HepG2 (cell line): ENCODE data around the gene SF3A2. TPM values are rescaled to one million over a fixed set of nuclear protein-coding genes. Genes with fewer than 3 reads are reported as not detected.

ENCODE experiments used
- ARID5B ChIP-seq: IDR thresholded peaks from 2 replicates; pipeline ENCODE4 v1.4.0; 2020; ENCODE audit warnings: mild to moderate bottlenecking, missing genetic modification reagents
- ARNT2 ChIP-seq: sonication (generic); formaldehyde crosslinking; IDR thresholded peaks from 2 replicates; pipeline ENCODE4 v1.8.0; 2022; ENCODE audit warnings: mild to moderate bottlenecking, low read depth, missing genetic modification reagents, moderate library complexity
- FOXO4 ChIP-seq: sonication (generic); formaldehyde crosslinking; conservative IDR thresholded peaks from 2 replicates; pipeline ENCODE4 v1.8.1; 2023; ENCODE audit warnings: missing genetic modification reagents
- GRHL1 ChIP-seq: sonication (generic); formaldehyde crosslinking; conservative IDR thresholded peaks from 2 replicates; pipeline ENCODE4 v1.8.0; 2022; ENCODE audit warnings: missing genetic modification reagents
- HMGA1 ChIP-seq: sonication (generic); formaldehyde crosslinking; conservative IDR thresholded peaks from 2 replicates; pipeline ENCODE4 v1.4.0; 2020; ENCODE audit warnings: missing genetic modification reagents
- KLF16 ChIP-seq, 2 experiments: sonication (generic) in 1 of 2; formaldehyde crosslinking in 1 of 2; IDR thresholded peaks; 2 replicates each; pipeline versions ENCODE4 v1.6.1 to v1.8.0; 2016 to 2023; ENCODE audit warnings: missing genetic modification reagents in 2 of 2, missing compliant biosample characterization in 1 of 2
- MYC ChIP-seq: sonication (generic); formaldehyde crosslinking; IDR thresholded peaks from 2 replicates; pipeline ENCODE4 v1.9.0; 2021; ENCODE audit warnings: missing genetic modification reagents, borderline replicate concordance
- NFKBIZ ChIP-seq: IDR thresholded peaks from 2 replicates; pipeline ENCODE4 v1.6.1; 2018; ENCODE audit warnings: missing genetic modification reagents, missing compliant biosample characterization
- PHF20 ChIP-seq: sonication (generic); formaldehyde crosslinking; IDR thresholded peaks from 2 replicates; pipeline ENCODE4 v1.5.0; 2020; ENCODE audit warnings: mild to moderate bottlenecking, missing genetic modification reagents
- PRMT3 ChIP-seq: sonication (generic); formaldehyde crosslinking; IDR thresholded peaks from 2 replicates; pipeline ENCODE4 v1.8.1; 2022; ENCODE audit warnings: low read depth, mild to moderate bottlenecking, moderate library complexity, missing genetic modification reagents, borderline replicate concordance
- RARA ChIP-seq: IDR thresholded peaks from 2 replicates; pipeline ENCODE4 v1.6.1; 2016; ENCODE audit warnings: missing genetic modification reagents, missing compliant biosample characterization
- REST ChIP-seq, 2 experiments: IDR thresholded peaks; 2 replicates each; pipeline ENCODE4 v1.6.1; 2011 to 2012; ENCODE audit warnings: low read length in 2 of 2, borderline replicate concordance in 1 of 2, low read depth in 1 of 2, mild to moderate bottlenecking in 1 of 2, moderate library complexity in 1 of 2
- SP2 ChIP-seq: sonication (generic); formaldehyde crosslinking; IDR thresholded peaks from 2 replicates; pipeline ENCODE4 v1.5.1; 2020; ENCODE audit warnings: mild to moderate bottlenecking, missing genetic modification reagents
- SP5 ChIP-seq: IDR thresholded peaks from 2 replicates; pipeline ENCODE4 v1.6.1; 2016; ENCODE audit warnings: low read depth, borderline replicate concordance
- ZBTB7B ChIP-seq: sonication (generic); formaldehyde crosslinking; IDR thresholded peaks from 2 replicates; pipeline ENCODE4 v1.4.0; 2020; ENCODE audit warnings: missing genetic modification reagents
- ZNF136 ChIP-seq: sonication (generic); formaldehyde crosslinking; IDR thresholded peaks from 2 replicates; pipeline ENCODE4 v1.8.1; 2022; ENCODE audit warnings: low read depth, mild to moderate bottlenecking, moderate library complexity, missing genetic modification reagents
- ZNF503 ChIP-seq: sonication (generic); formaldehyde crosslinking; IDR thresholded peaks from 2 replicates; pipeline ENCODE4 v1.4.0; 2020; ENCODE audit warnings: missing genetic modification reagents
- polyA plus RNA-seq, 8 experiments: library from polyadenylated mRNA; depleted of rRNA in 3 of 8; stranded (reverse) in 7 of 8; unstranded in 1 of 8; fragments of >200 nt; fragmentation: Illumina TruSeq in 4 of 8; extraction: Trizol in 4 of 8; gene quantifications; 2 replicates each; pipeline versions ENCODE4 v1.2.1 to v1.2.3, GENCODE V29; 2011 to 2016; ENCODE audit warnings: low read depth in 4 of 8, missing spikeins in 1 of 8, mixed read lengths in 1 of 8; ENCODE audit not compliant: insufficient read depth in 1 of 8
- total RNA-seq, 5 experiments: library from RNA; depleted of rRNA; stranded (reverse); fragments of >200 nt; fragmentation: Illumina TruSeq; extraction: Trizol; gene quantifications; 2 replicates each; pipeline ENCODE4 v1.2.3, GENCODE V29; 2016; ENCODE audit warnings: low read depth in 1 of 5

The SF3A2 gene
- total and polyA plus RNA-seq, 2 of the 13 experiments (the other 11 are each of a cell fraction or from before 2014, with no cell fraction given): 8.6 to 8.8 TPM

GRCh38 chr19:2242092-2242537 lies 5.5 kb downstream of the SF3A2 start (continued):
- TF ChIP-seq REST (IDR thresholded peaks at IDR 0.05; ENCODE audit: borderline replicate concordance in 1 of 2, low read depth in 1 of 2, low read length in 2 of 2) (no peak), SP2 (CRISPR knock-in tag) (no peak), ARNT2 (no peak), ZNF503 (no peak), SP5 (CRISPR knock-in tag) (no peak), GRHL1 (no peak), NFKBIZ (CRISPR knock-in tag) (no peak), PHF20 (CRISPR knock-in tag) (no peak), ZNF136 (no peak), ZBTB7B (CRISPR knock-in tag) (0 out of 2 replicates have a peak, but pooled peaks have one; percentile 21), KLF16 (CRISPR knock-in tag; IDR thresholded peaks at IDR 0.05) (peak in 1 of 2 experiments; percentile 31; a peak in 1 of 4 replicates), ARID5B (CRISPR knock-in tag) (peak; percentile 62; the same call in 1 of the 2 replicates), MYC (CRISPR knock-in tag) (no peak), HMGA1 (CRISPR knock-in tag) (no peak), RARA (CRISPR knock-in tag) (peak; percentile 52; the same call in 1 of the 2 replicates), PRMT3 (CRISPR knock-in tag) (no peak), FOXO4 (no peak)
